Endothelial cell of umbilical vein (primary cell): ENCODE data around the gene EIF4E1B. TPM values are rescaled to one million over a fixed set of nuclear protein-coding genes. Genes with fewer than 3 reads are reported as not detected.

Experiments used
- BruUV-seq: library from RNA; stranded (reverse); fragments of 400-500 nt; replicated peaks from 2 replicates; lab custom pipeline; 2021; lab: Mats Ljungman, UMichigan
- CTCF ChIA-PET: fragments of 300-600, 350-600 bp; sonication (Branson Sonifier 250); formaldehyde crosslinking; loops from one replicate; lab custom pipeline; 2021; ENCODE audit warnings: antibody characterized with exemption, inconsistent platforms; lab: Charles Lee
- POLR2A ChIA-PET: fragments of 300-600, 350-600 bp; sonication (Branson Sonifier 250); formaldehyde crosslinking; loops from one replicate; lab custom pipeline; 2021; ENCODE audit warnings: antibody characterized with exemption, inconsistent platforms; lab: Charles Lee
- DNase-seq: peaks from one replicate; pipeline ENCODE4 v3.0.0-alpha.2; 2011; ENCODE audit warnings: low read depth, low spot score
- FAIRE-seq: peaks from 2 replicates; lab custom pipeline; 2011; peaks lifted over from hg19 to GRCh38; lab: Jason Lieb, UNC
- H2AFZ ChIP-seq: 2 replicates; pipeline ENCODE4 v1.6.0; 2012; ENCODE audit warnings: low read depth, low read length, control low read depth, inconsistent platforms
- H3K27ac ChIP-seq: 2 replicates; pipeline ENCODE4 v1.5.1; 2011; ENCODE audit warnings: low read depth, mild to moderate bottlenecking, control low read depth, low read length, moderate library complexity; ENCODE audit not compliant: insufficient read depth
- H3K27me3 ChIP-seq, 2 experiments: 2 replicates each; pipeline versions ENCODE4 v1.6.0 to v1.6.1; 2011; ENCODE audit warnings: low read length in 2 of 2, mixed read lengths in 1 of 2; ENCODE audit not compliant: control insufficient read depth in 2 of 2, insufficient read depth in 2 of 2
- H3K36me3 ChIP-seq, 2 experiments: 2 replicates in 1 of 2; 3 replicates in 1 of 2; pipeline ENCODE4 v1.5.1; 2011; ENCODE audit warnings: low read length in 2 of 2, mild to moderate bottlenecking in 1 of 2, moderate library complexity in 1 of 2; ENCODE audit not compliant: control insufficient read depth in 2 of 2, insufficient read depth in 2 of 2; ENCODE audit errors: extremely low read depth in 1 of 2
- H3K4me1 ChIP-seq: 3 replicates; pipeline ENCODE4 v1.5.1; 2011; ENCODE audit warnings: mild to moderate bottlenecking, low read length; ENCODE audit not compliant: control insufficient read depth, insufficient read depth; ENCODE audit errors: extremely low read depth
- H3K4me2 ChIP-seq: 2 replicates; pipeline ENCODE4 v1.6.1; 2011; ENCODE audit warnings: low read length, control low read depth, mixed read lengths; ENCODE audit not compliant: insufficient read depth
- H3K4me3 ChIP-seq, 3 experiments: fragments of 200-600 bp in 1 of 3; sonication (generic), shearing (Covaris generic) in 1 of 3; replicated peaks in 1 of 3; 2 replicates each; pipeline ENCODE4 v1.5.1; 2011 to 2016; ENCODE audit warnings: control low read depth in 3 of 3, low read length in 3 of 3, mild to moderate bottlenecking in 2 of 3, inconsistent platforms in 1 of 3, low read depth in 1 of 3, moderate library complexity in 1 of 3; ENCODE audit not compliant: insufficient read depth in 1 of 3
- H3K79me2 ChIP-seq: 2 replicates; pipeline ENCODE4 v1.6.0; 2012; ENCODE audit warnings: low read length, inconsistent platforms; ENCODE audit not compliant: control insufficient read depth, insufficient read depth
- H3K9ac ChIP-seq: replicated peaks from 2 replicates; pipeline ENCODE3; 2011; ENCODE audit warnings: low read length, control low read depth; ENCODE audit not compliant: insufficient read depth; ENCODE audit errors: extremely low read depth
- H3K9me1 ChIP-seq: replicated peaks from 3 replicates; pipeline ENCODE4 v1.6.0; 2011; ENCODE audit warnings: mild to moderate bottlenecking, low read length; ENCODE audit not compliant: control insufficient read depth, insufficient read depth; ENCODE audit errors: extremely low read depth
- H3K9me3 ChIP-seq: replicated peaks from 2 replicates; pipeline ENCODE4 v1.5.1; 2012; ENCODE audit warnings: low read length, inconsistent platforms; ENCODE audit not compliant: control insufficient read depth, insufficient read depth
- H4K20me1 ChIP-seq: replicated peaks from 2 replicates; pipeline ENCODE3; 2011; ENCODE audit warnings: mild to moderate bottlenecking, low read length; ENCODE audit not compliant: control insufficient read depth, insufficient read depth; ENCODE audit errors: extremely low read depth
- CTCF ChIP-seq, 2 donors: IDR thresholded peaks; 1 replicate in 1 of 2; 2 replicates in 1 of 2; pipeline ENCODE4 v1.5.1; 2011; ENCODE audit warnings: low read length in 2 of 2, mild to moderate bottlenecking in 2 of 2, moderate library complexity in 2 of 2, control low read depth in 1 of 2, inconsistent platforms in 1 of 2, low read depth in 1 of 2; ENCODE audit not compliant: insufficient read depth in 1 of 2; ENCODE audit errors: extremely low read depth in 1 of 2
- EZH2 ChIP-seq: IDR thresholded peaks from 2 replicates; pipeline ENCODE4 v1.6.1; 2012; ENCODE audit warnings: borderline replicate concordance, low read depth, mild to moderate bottlenecking, moderate library complexity, low read length, inconsistent platforms; ENCODE audit not compliant: severe bottlenecking
- FOS ChIP-seq: IDR thresholded peaks from 2 replicates; pipeline ENCODE4 v1.6.1; 2011; ENCODE audit warnings: mild to moderate bottlenecking, low read length, moderate library complexity, borderline replicate concordance; ENCODE audit not compliant: insufficient read depth
- GATA2 ChIP-seq: IDR thresholded peaks from 2 replicates; pipeline ENCODE4 v1.7.0; 2011; ENCODE audit warnings: low read depth, mild to moderate bottlenecking, moderate library complexity, mixed read lengths, low read length; ENCODE audit not compliant: insufficient read length, insufficient read depth
- JUN ChIP-seq: IDR thresholded peaks from 2 replicates; pipeline ENCODE4 v1.6.1; 2011; ENCODE audit warnings: borderline replicate concordance, low read depth; ENCODE audit not compliant: insufficient read length, insufficient read depth
- MYC ChIP-seq: IDR thresholded peaks from one replicate; pipeline ENCODE4 v1.6.1; 2011; ENCODE audit warnings: mild to moderate bottlenecking, low read depth, low read length
- POLR2A ChIP-seq: IDR thresholded peaks from 2 replicates; pipeline ENCODE4 v1.6.1; 2012; ENCODE audit warnings: low read depth, mild to moderate bottlenecking, control low read depth, low read length
- POLR2AphosphoS5 ChIP-seq: IDR thresholded peaks from 2 replicates; pipeline ENCODE4 v1.6.1; 2012; ENCODE audit warnings: low read depth, mild to moderate bottlenecking, control low read depth, low read length, moderate library complexity; ENCODE audit not compliant: insufficient read depth
- dilution Hi-C: fragments of 300-500 bp; cut with MboI; formaldehyde crosslinking; loops from one replicate; pipeline ENCODE4 v1.15.0; 2019; ENCODE audit warnings: low sequenced_read_pairs; ENCODE audit not compliant: extremely low pct_ligation_motif_present
- intact Hi-C: fragments of 100-400 bp; cut with micrococcal nuclease; formaldehyde crosslinking; loops from one replicate; pipeline ENCODE4 v1.10.0; 2022
- polyA plus RNA-seq, 4 experiments: library from polyadenylated mRNA; depleted of rRNA in 3 of 4; stranded (reverse) in 3 of 4; unstranded in 1 of 4; fragments of >200 nt; gene quantifications; 2 replicates each; pipeline versions ENCODE4 v1.2.1 to v1.2.3, GENCODE V29; 2011 to 2012; ENCODE audit warnings: missing spikeins in 1 of 4
- total RNA-seq: library from RNA; stranded (reverse); gene quantifications from 2 replicates; pipeline ENCODE4 v1.2.3, GENCODE V29; 2021
- TF ChIP-seq, protein P1 (sequence below): IDR thresholded peaks from 2 replicates; pipeline ENCODE4 v1.6.1; 2011; ENCODE audit not compliant: insufficient read depth, insufficient read length

EIF4E1B gene
- total and polyA plus RNA-seq, 2 donors (not counting 3 experiments of a cell fraction or from before 2014, with no cell fraction given): not detected

GRCh38 chr5:176625966-176626875 lies 4.3 kb upstream of the EIF4E1B start:
- H3K4me2 ChIP-seq: no peak overlapping the region
- no peak overlapping the region for H2AFZ ChIP-seq
- BruUV-seq: no TSS peak
- intact Hi-C loops: no loop called here
- no peak overlapping the region for H3K9ac ChIP-seq
- no peaks in the 10 kb centered on the region for H3K36me3 ChIP-seq
- no peaks in the 10 kb centered on the region for H3K4me1 ChIP-seq
- no peaks in the 10 kb centered on the region for H4K20me1 ChIP-seq
- H3K27ac ChIP-seq: no peak overlapping the region
- DNase-seq (no peak), FAIRE-seq (no peak)
- H3K9me1 ChIP-seq: no peaks in the 10 kb centered on the region
- TF ChIP-seq GATA2 (no peak), POLR2A (no peak), FOS (no peak), MYC (no peak), POLR2AphosphoS5 (no peak), CTCF (IDR thresholded peaks at IDR 0.05; ENCODE audit: extremely low read depth in 1 of 2, insufficient read depth in 1 of 2, low read depth in 1 of 2, low read length in 2 of 2) (no peak), JUN (no peak), EZH2 (no peak)
- TF ChIP-seq, protein P1, sequence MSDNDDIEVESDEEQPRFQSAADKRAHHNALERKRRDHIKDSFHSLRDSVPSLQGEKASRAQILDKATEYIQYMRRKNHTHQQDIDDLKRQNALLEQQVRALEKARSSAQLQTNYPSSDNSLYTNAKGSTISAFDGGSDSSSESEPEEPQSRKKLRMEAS: no peak
- H3K4me3 ChIP-seq: no peak overlapping the region
- ChIA-PET POLR2A (no interaction called here), CTCF (interaction anchor here (0.7 kb wide), 1 partner anchor 13 kb away, joined by 3 read pairs; no protein-coding TSS in a partner anchor)
- dilution Hi-C loops: no loop called here
- peaks cover 46 to 53% of the 10 kb centered on the region in 2 experiments for H3K27me3 ChIP-seq
- no peaks in the 10 kb centered on the region for H3K79me2 ChIP-seq
- H3K9me3 ChIP-seq: no peaks in the 10 kb centered on the region
